Measurements from ENCODE around the gene P4HA1. TPM values are rescaled to one million over a fixed set of nuclear protein-coding genes. Genes with fewer than 3 reads are reported as not detected.
"Not testable (repeated sequence)": the region's sequence is repeated elsewhere in the genome, so short reads cannot be mapped to it uniquely, and the experiment has no call there.

P4HA1 gene
- polyA plus RNA-seq, 3 donors, result 13.4 to 20.9 (median 20.4) TPM

DNA sequence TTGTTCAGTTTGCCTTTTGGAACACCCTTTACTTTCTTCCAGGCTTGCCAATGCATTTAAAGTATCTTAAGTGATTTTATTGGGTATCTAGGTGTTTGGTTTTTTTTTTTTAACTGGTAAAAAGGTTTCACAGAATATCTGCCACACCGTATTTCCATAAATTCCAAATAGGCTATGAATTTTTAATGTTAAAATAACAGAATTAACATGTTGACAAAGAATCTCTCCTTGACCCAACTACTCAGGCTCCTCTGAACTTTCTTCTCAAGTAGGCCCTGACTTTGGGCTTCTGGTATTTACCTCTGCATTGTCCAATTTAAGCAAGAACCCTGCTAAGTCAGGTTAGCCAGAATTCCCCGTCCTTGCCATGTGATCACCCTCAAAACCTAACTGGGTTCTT, 80.9 kb downstream of the P4HA1 start:
- 97 to 98% (median 98%) methylated on average over 2 of the region's 2 CpGs for WGBS, 3 donors
- H3K27ac ChIP-seq (ENCODE audit: low read depth, low read length), result no peak overlapping the region

- no peak overlapping the region for H3K27ac ChIP-seq (ENCODE audit: low read depth, low read length)
Observed at GRCh38 chr10:73003822-73004221, 92.8 kb downstream of the P4HA1 start.

GRCh38 chr10:73000973-73001372, 95.7 kb downstream of the P4HA1 start:
- 97 to 99% (median 98%) methylated on average over 3 of the region's 3 CpGs for WGBS, 3 donors
- H3K27ac ChIP-seq (ENCODE audit: low read depth, low read length), result no peak overlapping the region

- no peak overlapping the region for H3K27ac ChIP-seq (ENCODE audit: low read depth, low read length)
- 95 to 98% (median 97%) methylated on average over 2 of the region's 2 CpGs for WGBS, 3 donors
Observed at GRCh38 chr10:72997099-72997498, 99.6 kb downstream of the P4HA1 start.

GRCh38 chr10:72995459-72995858, 101.2 kb downstream of the P4HA1 start:
- not testable (repeated sequence) for H3K27ac ChIP-seq (ENCODE audit: low read depth, low read length)

DNA sequence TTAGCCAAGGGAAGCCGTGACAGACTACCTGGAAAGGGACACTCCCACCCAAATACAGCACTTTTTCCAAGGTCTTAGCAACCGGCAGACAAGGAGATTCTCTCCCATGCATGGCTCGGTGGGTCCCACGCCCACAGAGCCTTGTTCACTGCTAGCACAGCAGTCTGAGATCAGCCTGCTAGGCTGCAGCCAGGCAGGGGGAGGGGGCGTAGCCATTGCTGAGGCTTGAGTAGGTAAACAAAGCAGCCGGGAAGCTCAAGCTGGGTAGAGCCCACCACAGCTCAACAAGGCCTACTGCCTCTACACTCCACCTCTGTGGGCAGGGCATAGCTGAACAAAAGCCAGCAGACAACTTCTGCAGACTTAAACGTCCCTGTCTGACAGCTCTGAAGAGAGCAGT, 106.9 kb downstream of the P4HA1 start:
- H3K27ac ChIP-seq (ENCODE audit: low read depth, low read length), result not testable (repeated sequence)
- WGBS, 3 donors, result 84 to 90% (median 89%) methylated on average over 7 of the region's 7 CpGs

DNA sequence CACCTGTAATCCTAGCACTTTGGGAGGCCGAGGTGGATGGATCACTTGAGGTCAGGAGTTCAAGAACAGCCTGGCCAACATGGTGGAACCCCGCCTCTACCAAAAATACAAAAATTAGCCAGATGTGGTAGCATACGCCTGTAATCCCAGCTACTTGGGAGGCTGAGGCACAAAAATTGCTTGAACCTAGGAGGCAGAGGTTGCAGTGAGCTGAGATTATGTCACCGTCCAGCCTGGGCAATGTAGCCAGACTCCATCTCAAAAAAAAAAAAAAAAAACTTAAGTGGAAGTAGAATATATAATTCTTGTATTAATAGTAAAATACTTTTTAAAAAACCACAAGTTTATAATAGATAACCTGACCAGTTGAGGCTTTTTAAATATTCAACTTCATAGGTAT, 112.0 kb downstream of the P4HA1 start:
- 95 to 99% (median 96%) methylated on average over 4 of the region's 4 CpGs for WGBS, 3 donors
- H3K27ac ChIP-seq (ENCODE audit: low read depth, low read length), result not testable (repeated sequence)

DNA sequence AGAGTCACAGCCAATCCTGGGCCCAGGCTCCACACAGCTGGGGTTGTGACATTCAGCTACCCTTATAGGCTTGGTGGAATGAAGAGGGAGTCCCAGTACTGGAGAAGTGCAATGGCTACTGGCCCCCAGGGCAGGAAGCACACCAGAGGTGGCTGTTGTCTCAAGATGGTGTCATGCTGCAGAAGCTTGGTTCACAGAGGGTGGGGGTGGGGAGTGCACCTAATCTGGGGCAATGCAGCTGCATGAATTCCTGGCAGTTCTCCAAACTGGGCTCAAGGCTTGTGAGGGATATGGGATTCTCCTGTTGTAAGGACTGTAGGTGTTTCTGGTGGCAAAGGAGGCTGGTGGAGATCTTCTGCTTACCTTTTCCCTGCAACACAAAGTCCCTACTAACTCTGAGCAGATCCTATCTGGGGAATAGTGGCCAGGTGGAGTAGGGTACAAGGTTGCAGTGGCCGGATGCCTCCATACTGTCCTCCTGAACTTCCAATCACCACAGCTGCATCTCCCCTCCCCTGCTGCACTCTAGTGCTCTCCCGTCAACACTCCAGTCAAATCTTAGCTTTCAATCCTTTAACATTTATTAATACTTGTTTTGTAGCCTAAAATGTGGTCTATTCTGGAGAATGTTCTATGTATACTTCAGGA, 114.7 kb downstream of the P4HA1 start:
- no peak overlapping the region for H3K27ac ChIP-seq (ENCODE audit: low read depth, low read length)
- 92 to 96% (median 95%) methylated on average over 2 of the region's 2 CpGs for WGBS, 3 donors

GRCh38 chr10:72981028-72981881, 115.4 kb downstream of the P4HA1 start:
- no peak overlapping the region for H3K27ac ChIP-seq (ENCODE audit: low read depth, low read length)
- 82 to 92% (median 87%) methylated on average over 4 of the region's 4 CpGs for WGBS, 3 donors

DNA sequence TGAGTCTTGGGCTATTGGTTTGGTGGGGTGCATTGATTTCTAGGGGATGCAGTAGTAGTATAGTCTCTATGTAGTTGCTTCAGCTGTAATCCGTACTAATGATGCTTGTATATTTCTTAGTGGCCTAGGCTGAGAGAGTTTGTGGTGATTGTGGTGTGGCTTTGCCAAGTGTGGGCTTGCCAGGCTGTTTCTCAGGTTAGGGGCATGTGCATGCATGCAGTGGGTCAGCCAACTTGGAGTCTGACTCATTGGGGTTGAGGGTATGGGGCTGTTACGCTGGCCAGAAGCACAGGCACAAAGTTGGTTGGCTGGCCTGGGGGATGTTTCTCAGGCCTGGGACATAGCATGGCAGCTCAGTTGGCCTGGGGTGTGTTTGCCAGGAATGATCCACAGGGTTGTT, 116.3 kb downstream of the P4HA1 start:
- WGBS, 3 donors, result 95 to 98% (median 98%) methylated on average over 2 of the region's 2 CpGs
- H3K27ac ChIP-seq (ENCODE audit: low read depth, low read length), result no peak overlapping the region

DNA sequence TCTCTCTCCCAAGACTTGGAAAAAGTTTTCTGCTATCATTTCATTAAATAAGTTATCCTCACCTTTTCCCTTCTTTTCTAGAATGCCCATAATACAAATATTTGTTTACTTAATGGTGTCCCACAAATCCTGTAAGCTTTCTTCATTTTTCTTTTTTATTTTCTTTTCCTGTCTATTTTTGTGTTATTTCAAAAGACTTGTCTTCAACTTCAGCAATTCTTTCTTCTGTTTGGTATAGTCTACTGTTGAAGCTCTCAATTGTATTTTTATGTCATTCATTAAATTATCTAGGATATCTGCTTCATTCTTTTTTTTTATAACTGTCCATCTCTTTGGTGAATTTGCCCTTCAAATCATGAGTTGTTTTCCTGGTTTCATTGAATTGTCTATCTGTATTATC, 117.0 kb downstream of the P4HA1 start:
- H3K27ac ChIP-seq (ENCODE audit: low read depth, low read length), result no peak overlapping the region

- WGBS, 3 donors, result 76 to 97% (median 95%) methylated on average over 1 of the region's 1 CpG
- H3K27ac ChIP-seq (ENCODE audit: low read depth, low read length), result no peak overlapping the region
Observed at GRCh38 chr10:72976886-72977285, 119.8 kb downstream of the P4HA1 start.

Other genes starting within 250 kb of the P4HA1 start
- not detected for gene OIT3, start 203.1 kb downstream of the P4HA1 start, polyA plus RNA-seq
- gene PLA2G12B, start 142.1 kb downstream of the P4HA1 start, polyA plus RNA-seq, result not detected
- gene NUDT13, start 13.6 kb upstream of the P4HA1 start, polyA plus RNA-seq, result 1 to 10 TPM; 1.6 to 9.9 (median 1.7) TPM
- gene ECD, start 71.1 kb upstream of the P4HA1 start, polyA plus RNA-seq, result 10 to 100 TPM in 1 of 3 donors, 1 to 10 TPM in 2; 6.8 to 13.0 (median 7.2) TPM
- 10 to 100 TPM in 2 of 3 donors, 1 to 10 TPM in 1; 8.4 to 25.2 (median 11.6) TPM for gene FAM149B1, start 71.3 kb upstream of the P4HA1 start, polyA plus RNA-seq
- gene DNAJC9, start 150.4 kb upstream of the P4HA1 start, polyA plus RNA-seq, result 1 to 10 TPM; 4.3 to 8.8 (median 5.6) TPM
- gene MRPS16, start 155.8 kb upstream of the P4HA1 start, polyA plus RNA-seq, result 10 to 100 TPM; 37.3 to 79.6 (median 52.4) TPM